CD4-positive, alpha-beta memory T cell (primary cell): ENCODE data around the gene ZSCAN5A. TPM values are rescaled to one million over a fixed set of nuclear protein-coding genes. Genes with fewer than 3 reads are reported as not detected.

Source experiments
- CTCF ChIA-PET: fragments of 350-600 bp; sonication (Branson Sonifier 250); formaldehyde crosslinking; loops from one replicate; lab custom pipeline; 2021; ENCODE audit warnings: inconsistent platforms; ENCODE audit not compliant: partially characterized antibody; lab: Charles Lee
- POLR2A ChIA-PET: fragments of 350-600 bp; sonication (Branson Sonifier 250); formaldehyde crosslinking; loops from one replicate; lab custom pipeline; 2021; ENCODE audit not compliant: partially characterized antibody; lab: Charles Lee
- DNase-seq, 5 donors: peaks; one replicate each; pipeline versions ENCODE4 v3.0.0 to v3.0.0-alpha.2; 2020 to 2022; ENCODE audit warnings: mixed read lengths in 1 of 5
- H3K27ac ChIP-seq: one replicate; pipeline ENCODE4 v1.7.0; 2013; ENCODE audit warnings: low read depth, low read length
- H3K27me3 ChIP-seq: 2 replicates; pipeline ENCODE4 v1.7.0; 2013; ENCODE audit warnings: mild to moderate bottlenecking, low read length, moderate library complexity; ENCODE audit not compliant: insufficient read depth
- H3K36me3 ChIP-seq: 2 replicates; pipeline ENCODE4 v1.7.0; 2013; ENCODE audit warnings: mild to moderate bottlenecking, low read length, moderate library complexity; ENCODE audit not compliant: insufficient read depth
- H3K4me1 ChIP-seq: 2 replicates; pipeline ENCODE4 v1.7.0; 2013; ENCODE audit warnings: mild to moderate bottlenecking, low read length, moderate library complexity; ENCODE audit not compliant: insufficient read depth
- H3K4me3 ChIP-seq, 2 donors: one replicate each; pipeline ENCODE4 v1.7.0; 2013; ENCODE audit warnings: low read length in 2 of 2, mild to moderate bottlenecking in 1 of 2
- H3K9me3 ChIP-seq, 2 donors: one replicate each; pipeline ENCODE4 v1.7.0; 2013; ENCODE audit warnings: low read length in 2 of 2, control low read depth in 1 of 2; ENCODE audit not compliant: control insufficient read depth in 1 of 2
- H3K27ac Mint-ChIP-seq, 7 donors: one replicate each; pipeline ENCODE4 v1.8.0; 2020 to 2021; ENCODE audit warnings: mixed read lengths in 7 of 7, mild to moderate bottlenecking in 6 of 7, inconsistent platforms in 3 of 7, moderate library complexity in 3 of 7
- H3K27me3 Mint-ChIP-seq, 2 donors: one replicate each; pipeline ENCODE4 v1.8.0; 2020 to 2021; ENCODE audit warnings: mixed read lengths in 2 of 2
- H3K36me3 Mint-ChIP-seq, 2 donors: one replicate each; pipeline ENCODE4 v1.8.0; 2020 to 2021; ENCODE audit warnings: mixed read lengths in 2 of 2, inconsistent platforms in 1 of 2, mild to moderate bottlenecking in 1 of 2
- H3K4me1 Mint-ChIP-seq, 4 donors: one replicate each; pipeline ENCODE4 v1.8.0; 2020 to 2021; ENCODE audit warnings: mixed read lengths in 4 of 4, mild to moderate bottlenecking in 1 of 4
- H3K4me3 Mint-ChIP-seq, 8 donors: one replicate each; pipeline ENCODE4 v1.8.0; 2020 to 2021; ENCODE audit warnings: mixed read lengths in 8 of 8, mild to moderate bottlenecking in 7 of 8, moderate library complexity in 6 of 8, inconsistent platforms in 3 of 8
- H3K9me3 Mint-ChIP-seq, 8 donors: one replicate each; pipeline ENCODE4 v1.8.0; 2020 to 2021; ENCODE audit warnings: mixed read lengths in 8 of 8, mild to moderate bottlenecking in 5 of 8, inconsistent platforms in 3 of 8, moderate library complexity in 1 of 8
- intact Hi-C: fragments of 100-400 bp; cut with micrococcal nuclease; formaldehyde crosslinking; loops from one replicate; pipeline ENCODE4 v1.15.1; 2023
- polyA plus RNA-seq, 2 donors: library from polyadenylated mRNA; unstranded; fragments of 300-500 nt; fragmentation: Illumina TruSeq; gene quantifications; one replicate each; pipeline ENCODE4 v1.2.3, GENCODE V29; 2021
- total RNA-seq, 2 experiments: library from RNA; stranded (reverse); gene quantifications; one replicate each; pipeline ENCODE4 v1.2.3, GENCODE V29; 2021

Gene ZSCAN5A
- total and polyA plus RNA-seq, 4 experiments from 2014 or later, result 9.7 to 14.6 (median 11.0) TPM

DNA sequence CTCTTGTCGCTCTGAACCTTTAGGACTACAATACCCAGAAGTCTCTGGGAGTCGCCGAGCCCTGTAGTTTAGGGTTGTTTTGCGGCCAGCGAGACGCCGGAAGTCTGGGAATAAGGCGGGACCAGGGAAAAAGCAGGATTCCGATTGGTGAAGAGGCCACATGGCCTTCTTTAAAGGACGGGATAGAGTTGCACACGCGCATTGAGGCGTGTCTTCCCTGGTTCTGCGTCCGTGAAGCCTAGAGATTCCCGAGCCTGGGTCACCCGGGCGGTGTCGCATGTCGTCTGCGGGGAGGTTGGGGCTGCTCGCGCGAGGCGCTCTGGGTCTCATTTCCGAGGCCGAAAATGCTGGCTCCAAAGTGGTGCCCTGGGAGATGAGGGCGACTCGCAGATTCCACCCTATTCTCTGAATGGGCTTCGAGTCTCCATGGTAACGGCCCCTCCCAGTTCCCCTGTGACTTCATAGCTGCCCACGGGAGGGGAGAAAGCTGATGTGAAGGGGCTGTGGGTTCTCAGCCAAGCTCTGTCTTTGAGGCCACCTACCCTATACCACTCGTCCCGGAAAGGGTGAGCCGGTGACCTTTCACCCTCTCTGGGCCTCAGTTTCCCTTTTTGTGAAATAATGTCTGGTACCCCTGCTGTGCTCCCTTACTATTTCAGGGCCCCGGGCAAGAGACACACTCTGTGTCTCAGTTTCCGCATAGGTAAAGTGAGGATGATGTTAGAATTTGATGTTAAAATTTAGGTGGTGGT lies 614 bp upstream of the ZSCAN5A start:
- intact Hi-C loops, result loop anchor here (1.0 to 2.0 kb wide), 3 partner anchors 78 to 926 kb away; partner anchors contain the start of genes ZFP28, ZNF582 and ZNF805
- Histone ChIP-seq H3K27ac (peak overlapping the region; percentile 95), H3K4me1 (peaks cover 14% of the 10 kb centered on the region), H3K4me3 (peak overlapping the region; percentile 54 to 98), H3K27me3 (no peaks in the 10 kb centered on the region), H3K9me3 (no peaks in the 10 kb centered on the region), H3K36me3 (no peaks in the 10 kb centered on the region)
- Mint-ChIP-seq H3K27me3 (no peaks in the 10 kb centered on the region), H3K4me3 (peak overlapping the region; percentile 88 to 96 (median 92)), H3K9me3 (no peaks in the 10 kb centered on the region), H3K27ac (peak overlapping the region; percentile 96 to 99 (median 98)), H3K36me3 (peaks cover 14 to 22% of the 10 kb centered on the region in 2 donors), H3K4me1 (peaks cover 6 to 32% (median 20%) of the 10 kb centered on the region in 4 donors)
- peak; percentile 96 for DNase-seq
- CTCF ChIA-PET, result interaction anchor here (0.9 to 2.1 kb wide), 4 partner anchors 20 to 142 kb away, joined by 3 to 5 read pairs (median 4); no protein-coding TSS in a partner anchor
- POLR2A ChIA-PET, result interaction anchor here (0.6 to 1.9 kb wide), 7 partner anchors 16 to 279 kb away, joined by 3 to 6 read pairs (median 4); partner anchors contain the start of genes ZNF582, ZNF71 and ZNF787

DNA sequence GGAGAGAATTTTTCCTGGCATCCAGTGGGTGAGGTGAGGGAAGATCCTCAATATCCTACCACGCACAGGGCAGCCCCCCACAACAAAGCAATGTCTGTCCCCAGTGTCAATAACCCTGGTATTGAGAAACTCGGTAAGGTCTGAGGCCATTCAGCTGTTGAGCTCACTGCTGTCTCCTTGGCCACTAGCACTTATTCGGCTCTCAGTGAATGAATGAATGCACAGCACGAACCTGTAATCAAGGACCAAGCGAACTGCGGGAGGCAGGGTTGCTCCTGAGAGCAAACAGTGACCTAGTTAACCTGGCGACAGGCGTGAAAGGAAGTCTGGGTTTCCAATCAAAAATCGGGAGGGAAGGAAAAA lies 640 bp downstream of the ZSCAN5A start:
- ChIA-PET CTCF (interaction anchor here (0.9 to 2.1 kb wide), 3 partner anchors 21 to 141 kb away, joined by 4 to 5 read pairs (median 4); no protein-coding TSS in a partner anchor), POLR2A (interaction anchor here (0.6 to 1.9 kb wide), 7 partner anchors 8 to 281 kb away, joined by 3 to 5 read pairs (median 4); partner anchors contain the start of gene ZNF71)
- Mint-ChIP-seq H3K4me3 (peak overlapping the region; percentile 88 to 96 (median 92)), H3K4me1 (peaks cover 7 to 32% (median 22%) of the 10 kb centered on the region in 4 donors), H3K27me3 (no peaks in the 10 kb centered on the region), H3K9me3 (no peaks in the 10 kb centered on the region), H3K36me3 (peaks cover 14 to 26% of the 10 kb centered on the region in 2 donors), H3K27ac (peak overlapping the region; percentile 96 to 99 (median 98))
- Histone ChIP-seq H3K4me3 (peak overlapping the region; percentile 54 to 98), H3K9me3 (no peaks in the 10 kb centered on the region), H3K4me1 (peaks cover 14% of the 10 kb centered on the region), H3K27ac (peak overlapping the region; percentile 95), H3K36me3 (no peaks in the 10 kb centered on the region), H3K27me3 (no peaks in the 10 kb centered on the region)
- intact Hi-C loops, result loop anchor here (1.0 to 2.0 kb wide), 3 partner anchors 173 to 927 kb away; partner anchors contain the start of genes ZNF444, ZNF787 and ZNF805
- DNase-seq, result no peak

DNA sequence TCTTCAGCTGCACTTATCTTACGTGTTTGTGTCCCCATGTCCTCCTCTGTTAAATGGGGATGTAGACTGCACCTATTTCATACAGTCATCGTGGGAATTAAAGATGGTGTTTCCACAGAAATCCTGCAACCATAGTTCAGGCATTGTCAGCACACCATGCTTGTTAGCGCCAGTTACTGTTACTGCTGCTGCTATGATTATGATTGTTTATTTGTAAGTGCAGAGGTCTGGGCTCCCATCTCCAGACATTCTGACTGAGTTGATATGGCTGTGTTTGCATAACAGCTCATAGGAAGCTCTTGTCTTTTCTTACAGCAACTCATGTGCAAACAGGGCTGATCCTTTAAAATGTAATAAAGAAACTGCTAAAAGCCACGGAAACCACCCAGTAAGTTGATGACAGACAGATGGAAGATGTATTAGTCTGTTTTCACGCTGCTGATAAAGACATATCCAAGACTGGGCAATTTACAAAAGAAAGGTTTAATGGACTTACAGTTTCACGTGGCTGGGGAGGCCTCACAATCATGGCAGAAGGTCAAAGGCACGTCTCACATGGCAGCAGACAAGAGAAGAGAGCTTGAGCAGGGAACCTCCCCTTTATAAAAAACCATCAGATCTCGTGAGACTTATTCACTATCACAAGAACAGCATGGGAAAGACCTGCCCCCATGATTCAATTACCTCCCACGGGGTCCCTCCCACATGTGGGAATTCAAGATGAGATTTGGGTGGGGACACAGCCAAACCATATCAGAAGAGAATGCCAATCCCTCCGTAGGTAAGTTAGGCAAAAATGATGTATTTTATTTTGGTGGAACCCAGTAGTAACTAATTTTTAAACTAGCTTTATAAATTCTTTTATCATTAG lies 1.6 kb downstream of the ZSCAN5A start:
- ChIA-PET CTCF (interaction anchor here (2.1 kb wide), 1 partner anchor 22 kb away, joined by 4 read pairs; no protein-coding TSS in a partner anchor), POLR2A (interaction anchor here (0.6 to 1.2 kb wide), 2 partner anchors 7 to 13 kb away, joined by 3 to 5 read pairs; no protein-coding TSS in a partner anchor)
- Mint-ChIP-seq H3K4me1 (peaks cover 8 to 32% (median 22%) of the 10 kb centered on the region in 4 donors), H3K4me3 (peak overlapping the region; percentile 28 to 96 (median 89)), H3K27me3 (no peaks in the 10 kb centered on the region), H3K36me3 (peaks cover 17 to 29% of the 10 kb centered on the region in 2 donors), H3K27ac (peak overlapping the region; percentile 92 to 99 (median 98)), H3K9me3 (no peaks in the 10 kb centered on the region)
- no peak overlapping the region for H3K4me3 ChIP-seq
- peaks cover 14% of the 10 kb centered on the region for H3K4me1 ChIP-seq
- no peak overlapping the region for H3K27ac ChIP-seq
- DNase-seq, result no peak
- no peaks in the 10 kb centered on the region for H3K36me3 ChIP-seq
- no peaks in the 10 kb centered on the region for H3K27me3 ChIP-seq
- intact Hi-C loops, result no loop called here
- no peaks in the 10 kb centered on the region for H3K9me3 ChIP-seq

DNA sequence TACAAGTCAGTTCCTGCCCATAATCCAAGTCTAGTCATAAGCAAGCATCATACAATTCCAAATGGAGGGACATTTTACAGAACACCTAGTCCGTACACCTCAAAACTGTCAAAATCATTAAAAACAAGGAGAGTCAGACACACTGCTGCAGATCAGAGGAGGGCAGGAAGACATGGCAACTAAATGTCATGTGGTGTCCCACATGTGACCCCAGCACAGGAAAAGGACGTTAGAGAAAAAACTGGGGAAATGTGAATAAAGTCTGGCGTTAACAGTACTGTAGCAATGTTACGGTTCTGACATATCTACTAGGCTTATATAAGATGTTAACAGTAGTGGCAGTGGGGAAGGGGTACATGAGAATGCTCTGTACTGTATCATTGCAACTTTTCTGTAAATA lies 2.3 kb downstream of the ZSCAN5A start:
- Mint-ChIP-seq H3K4me1 (peaks cover 8 to 32% (median 22%) of the 10 kb centered on the region in 4 donors), H3K36me3 (peaks cover 17 to 31% of the 10 kb centered on the region in 2 donors), H3K27me3 (no peaks in the 10 kb centered on the region), H3K27ac (peak overlapping the region in 2 of 7 donors; percentile 20 to 44), H3K9me3 (no peaks in the 10 kb centered on the region), H3K4me3 (peak overlapping the region in 2 of 8 donors; percentile 15 to 46)
- Histone ChIP-seq H3K4me1 (peaks cover 14% of the 10 kb centered on the region), H3K9me3 (no peaks in the 10 kb centered on the region), H3K36me3 (no peaks in the 10 kb centered on the region), H3K4me3 (no peak overlapping the region), H3K27me3 (no peaks in the 10 kb centered on the region), H3K27ac (no peak overlapping the region)
- intact Hi-C loops, result no loop called here
- ChIA-PET CTCF (no interaction called here), POLR2A (no interaction called here)
- DNase-seq, result no peak

DNA sequence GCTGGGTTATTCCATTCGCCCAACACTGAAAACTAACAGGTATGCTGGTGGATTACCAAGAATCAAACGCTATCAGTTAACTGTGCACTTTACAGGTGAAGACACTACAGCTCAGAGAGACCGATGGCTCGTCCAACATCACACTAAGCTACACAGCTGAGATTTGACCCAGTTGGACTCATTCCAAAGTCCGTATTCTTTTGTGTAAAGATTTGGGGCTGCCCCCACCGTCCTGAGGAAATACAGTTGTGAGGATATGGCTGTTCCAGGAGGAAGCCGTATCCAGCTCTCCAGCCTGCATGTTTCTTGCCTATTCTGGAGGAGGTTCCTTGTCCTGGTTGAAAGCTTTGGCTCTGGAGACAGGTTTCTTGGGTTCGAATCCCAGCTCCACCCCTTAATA lies 4.2 kb downstream of the ZSCAN5A start:
- no peak overlapping the region for H3K4me3 ChIP-seq
- DNase-seq, result no peak
- no peak overlapping the region for H3K4me3 Mint-ChIP-seq
- H3K27ac Mint-ChIP-seq, result peak overlapping the region in 1 of 7 donors; percentile 29
- H3K9me3 Mint-ChIP-seq, result no peaks in the 10 kb centered on the region
- H3K27me3 Mint-ChIP-seq, result no peaks in the 10 kb centered on the region
- ChIA-PET CTCF (interaction anchor here (1.2 to 1.9 kb wide), 3 partner anchors 21 to 59 kb away, joined by 3 to 5 read pairs (median 4); no protein-coding TSS in a partner anchor), POLR2A (no interaction called here)
- H3K36me3 ChIP-seq, result no peaks in the 10 kb centered on the region
- H3K36me3 Mint-ChIP-seq, result peaks cover 19 to 34% of the 10 kb centered on the region in 2 donors
- no peaks in the 10 kb centered on the region for H3K9me3 ChIP-seq
- H3K4me1 Mint-ChIP-seq, result peaks cover 8 to 26% (median 16%) of the 10 kb centered on the region in 4 donors
- H3K4me1 ChIP-seq, result peaks cover 9% of the 10 kb centered on the region
- H3K27me3 ChIP-seq, result no peaks in the 10 kb centered on the region
- no peak overlapping the region for H3K27ac ChIP-seq
- intact Hi-C loops, result no loop called here

DNA sequence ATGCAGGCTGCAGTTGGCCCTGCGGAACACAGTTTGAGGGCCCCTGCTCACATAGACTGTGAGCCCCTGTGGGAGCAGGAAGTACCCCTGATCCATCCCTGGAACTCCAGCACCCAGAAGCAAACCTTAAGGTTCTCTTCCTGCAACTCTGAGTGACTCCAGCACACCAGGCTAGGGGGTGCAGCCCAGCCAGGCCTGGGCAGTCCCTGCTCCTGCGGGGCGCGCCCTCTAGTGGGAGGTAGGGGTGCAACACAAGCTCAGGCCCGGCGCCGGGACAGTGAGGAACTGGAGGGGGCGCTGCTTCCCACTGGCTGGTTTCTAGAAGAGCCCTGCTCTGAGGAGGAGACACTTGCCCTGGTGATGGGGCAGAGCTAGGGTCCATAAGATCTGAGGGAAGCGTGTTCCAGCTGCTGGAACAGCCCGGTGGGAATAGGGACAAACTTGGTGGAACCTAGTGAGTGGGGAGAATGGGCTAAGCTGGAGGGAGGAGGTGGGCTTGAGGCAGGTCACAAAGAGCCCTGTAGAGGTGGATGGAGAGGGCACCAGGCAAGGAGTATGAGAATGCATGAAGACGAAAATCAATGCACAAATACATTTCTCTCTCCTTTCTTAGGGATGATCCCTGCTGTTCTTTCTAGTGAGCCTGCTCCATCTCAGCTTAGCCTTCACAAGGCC lies 5.0 kb downstream of the ZSCAN5A start:
- ChIA-PET POLR2A (no interaction called here), CTCF (interaction anchor here (0.7 to 1.9 kb wide), 6 partner anchors 12 to 58 kb away, joined by 3 to 5 read pairs (median 3); no protein-coding TSS in a partner anchor)
- Histone ChIP-seq H3K9me3 (no peaks in the 10 kb centered on the region), H3K27me3 (no peaks in the 10 kb centered on the region), H3K36me3 (no peaks in the 10 kb centered on the region), H3K27ac (no peak overlapping the region), H3K4me1 (peaks cover 8% of the 10 kb centered on the region), H3K4me3 (no peak overlapping the region)
- intact Hi-C loops, result no loop called here
- peaks cover 9 to 18% (median 14%) of the 10 kb centered on the region in 4 donors for H3K4me1 Mint-ChIP-seq
- H3K9me3 Mint-ChIP-seq, result no peaks in the 10 kb centered on the region
- H3K27ac Mint-ChIP-seq, result peak overlapping the region in 4 of 7 donors; percentile 42 to 78 (median 62)
- no peaks in the 10 kb centered on the region for H3K27me3 Mint-ChIP-seq
- H3K36me3 Mint-ChIP-seq, result peaks cover 24 to 32% of the 10 kb centered on the region in 2 donors
- no peak overlapping the region for H3K4me3 Mint-ChIP-seq
- DNase-seq, result peak; percentile 32 to 45 (median 41)
